HL-60/S4 treated with retinoic acid at 250 ng/mL for 4 days and 3 days (cell line): ENCODE measurements around the gene LCN15.

ENCODE experiments used
- in situ Hi-C: fragments of 300-500 bp; cut with MboI; formaldehyde crosslinking; loops from 2 replicates; pipeline ENCODE4 v1.7.0; 2022; ENCODE audit warnings: low sequenced_read_pairs

Gene LCN15

GRCh38 chr9:136743639-136744211, 20.6 kb downstream of the LCN15 start:
- in situ Hi-C loops, result no loop called here

- in situ Hi-C loops, result no loop called here
Observed at GRCh38 chr9:136742591-136743391, 21.5 kb downstream of the LCN15 start, which contains the start of gene LCN10. Gene LCN10, minus strand, starts transcription at chr9:136742940. Its CDS starts 37 bp downstream, at chr9:136742903.

DNA sequence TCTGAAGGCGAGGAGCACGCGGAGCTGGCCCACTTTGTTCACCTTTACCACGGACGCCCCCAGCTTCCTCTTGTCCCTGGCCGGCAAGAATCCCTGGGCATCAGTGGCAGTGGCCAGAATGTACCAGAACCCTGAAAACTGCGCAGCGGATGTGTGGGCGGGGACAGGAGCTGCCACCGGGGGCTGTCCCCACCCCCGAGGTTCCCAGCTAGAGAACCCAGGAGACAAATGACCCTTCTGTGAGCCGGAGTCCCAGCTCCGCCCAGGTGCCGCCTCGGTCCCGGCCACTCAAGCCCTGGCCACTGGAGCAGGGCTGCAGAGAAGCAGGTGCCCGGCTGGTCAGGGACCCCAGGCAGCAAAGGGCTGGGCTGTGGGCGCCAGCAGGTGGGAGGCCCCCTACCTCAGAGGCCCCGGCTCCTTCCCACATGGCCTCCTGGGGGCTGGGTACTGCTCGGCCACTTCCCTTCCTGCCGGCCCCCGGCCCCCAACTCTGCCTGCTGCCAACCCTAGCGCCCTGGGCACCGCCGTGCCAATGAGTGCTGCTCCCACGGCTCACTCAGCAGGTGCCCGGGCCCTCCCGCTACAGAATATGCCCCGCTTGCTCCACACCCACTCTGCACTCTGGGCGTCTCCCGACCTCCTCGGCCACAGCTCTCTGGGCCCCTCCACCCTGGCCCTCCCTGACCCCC, 22.3 kb downstream of the LCN15 start:
- in situ Hi-C loops, result no loop called here

- in situ Hi-C loops, result no loop called here
Observed at GRCh38 chr9:136740971-136741882, 23.1 kb downstream of the LCN15 start.

GRCh38 chr9:136740491-136740890, 23.8 kb downstream of the LCN15 start:
- in situ Hi-C loops, result no loop called here

GRCh38 chr9:136740069-136740468, 24.2 kb downstream of the LCN15 start:
- in situ Hi-C loops, result no loop called here

- in situ Hi-C loops, result no loop called here
Observed at GRCh38 chr9:136739509-136739908, 24.8 kb downstream of the LCN15 start.

GRCh38 chr9:136738960-136739359, 25.4 kb downstream of the LCN15 start:
- in situ Hi-C loops, result no loop called here

GRCh38 chr9:136735812-136736480, 28.4 kb downstream of the LCN15 start:
- in situ Hi-C loops, result no loop called here

GRCh38 chr9:136734837-136735496, 29.4 kb downstream of the LCN15 start:
- in situ Hi-C loops, result no loop called here

GRCh38 chr9:136733611-136734010, 30.7 kb downstream of the LCN15 start:
- in situ Hi-C loops, result no loop called here

DNA sequence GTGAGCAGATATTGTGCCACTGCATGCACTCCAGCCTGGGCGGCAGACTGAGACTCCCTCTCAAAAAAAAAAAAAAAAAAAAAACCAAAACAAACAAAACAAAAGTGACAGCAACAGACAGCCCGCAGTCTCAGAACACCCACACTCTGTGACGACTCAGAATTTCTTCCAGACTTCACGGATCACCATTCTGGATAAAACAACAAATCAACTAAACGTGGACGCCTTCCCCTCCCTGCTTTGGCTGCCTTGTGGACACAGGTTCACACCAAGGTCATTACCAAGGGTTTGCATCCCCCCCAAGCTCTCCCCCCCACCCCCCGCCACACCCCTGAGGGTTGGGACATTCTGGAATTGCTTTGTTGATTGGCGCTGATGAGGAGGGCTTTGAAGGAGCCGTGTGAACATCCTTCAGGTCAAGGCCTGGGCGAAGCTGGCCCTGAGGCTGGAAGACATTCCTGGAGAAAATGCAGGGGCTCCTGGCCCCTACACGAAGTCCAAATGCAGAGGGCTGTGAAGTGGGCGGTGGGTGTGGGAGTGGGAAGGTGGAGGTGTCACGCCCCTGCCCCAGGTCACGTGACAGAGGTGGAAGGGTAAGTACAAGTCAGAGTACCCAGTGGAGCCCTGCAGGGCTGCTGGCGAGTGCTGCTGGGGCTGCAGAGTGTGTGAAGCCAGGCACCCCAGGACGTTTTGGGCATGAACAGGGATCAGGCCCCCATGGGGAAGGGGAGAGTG, 31.7 kb downstream of the LCN15 start:
- in situ Hi-C loops, result no loop called here

GRCh38 chr9:136729926-136730325, 34.4 kb downstream of the LCN15 start:
- in situ Hi-C loops, result no loop called here

- in situ Hi-C loops, result no loop called here
Observed at GRCh38 chr9:136729144-136729543, 35.2 kb downstream of the LCN15 start.

DNA sequence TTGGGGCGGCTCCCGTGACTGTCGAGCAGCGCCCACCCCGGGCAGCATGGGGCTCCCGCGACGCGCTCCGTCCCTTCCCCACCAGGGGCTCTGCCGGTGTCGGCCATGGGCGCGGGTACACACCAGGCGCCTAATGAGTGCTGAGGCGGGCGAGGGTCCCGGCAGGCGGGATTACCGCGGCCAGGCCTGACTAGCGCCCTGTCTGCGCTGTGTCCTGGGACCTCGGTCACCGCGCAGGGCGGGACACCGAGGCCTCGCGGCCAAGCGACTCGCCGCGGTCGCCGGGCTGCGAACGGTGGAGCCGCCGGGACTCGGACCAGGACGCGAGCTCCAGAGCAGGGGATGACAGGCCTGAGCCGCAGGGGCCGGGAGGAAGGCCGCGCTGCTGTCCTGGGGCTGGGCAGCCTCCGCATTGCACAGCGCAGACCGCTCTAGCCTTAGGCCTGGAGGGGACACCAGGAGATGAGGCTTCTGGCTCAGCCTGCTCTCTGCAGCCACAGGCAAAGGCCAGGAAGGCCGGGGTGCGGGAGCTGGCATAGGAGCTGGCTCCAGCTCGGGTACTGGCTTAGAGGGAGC, 35.7 kb downstream of the LCN15 start:
- in situ Hi-C loops, result no loop called here

DNA sequence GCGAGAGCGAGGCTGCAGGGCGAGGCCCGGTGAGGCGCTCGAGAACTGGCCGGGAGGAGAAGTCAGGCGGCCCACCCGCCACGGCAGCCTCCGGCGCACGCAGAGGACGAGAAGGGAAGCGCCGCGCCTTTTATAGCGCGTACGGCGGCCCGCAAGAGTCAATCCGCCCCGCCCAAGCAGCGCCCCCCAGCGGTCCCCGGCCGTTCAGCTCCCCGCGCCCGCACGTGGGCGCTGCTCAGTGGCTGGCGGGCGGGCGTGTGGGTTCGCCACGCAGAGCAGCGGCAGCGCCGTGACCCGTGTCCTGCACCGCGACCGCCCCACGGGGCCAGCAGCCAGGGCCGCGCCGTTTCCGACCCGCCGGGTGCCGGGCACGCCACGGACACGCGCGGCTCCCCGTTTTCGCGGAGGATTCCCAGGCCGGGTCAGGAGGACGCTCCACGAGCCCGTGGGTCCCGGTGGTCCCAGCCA, 36.2 kb downstream of the LCN15 start:
- in situ Hi-C loops, result no loop called here

DNA sequence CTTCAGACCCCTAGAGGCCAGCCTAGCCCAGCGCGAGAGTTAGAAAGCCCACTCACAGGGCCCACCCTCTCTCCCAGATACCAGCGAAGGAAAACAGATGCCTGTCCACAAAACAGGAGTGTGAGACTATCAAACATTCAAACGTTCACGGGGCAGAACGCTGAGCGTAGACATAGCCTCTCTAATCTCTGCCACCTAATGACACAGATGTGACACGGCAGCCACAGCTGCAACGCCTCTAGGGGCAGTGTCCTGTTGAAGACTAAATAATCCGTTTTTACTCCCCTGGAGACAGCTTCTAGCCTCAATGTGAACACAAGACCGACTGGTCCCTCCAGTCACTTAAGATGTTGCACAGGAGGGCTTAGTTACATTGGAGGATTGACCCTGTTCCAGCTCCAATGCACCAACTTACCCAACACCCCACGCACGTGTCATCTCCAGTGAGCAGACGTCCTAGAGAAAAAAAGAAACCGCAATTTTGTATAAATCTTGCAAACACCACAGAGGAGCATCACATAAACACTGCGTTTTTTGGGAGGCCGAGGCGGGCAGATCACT, 37.6 kb downstream of the LCN15 start:
- in situ Hi-C loops, result no loop called here

GRCh38 chr9:136726118-136726517, 38.2 kb downstream of the LCN15 start:
- in situ Hi-C loops, result no loop called here
